Liver (tissue), 9 donors: ENCODE measurements around the gene TTLL5. TPM values are rescaled to one million over a fixed set of nuclear protein-coding genes. Genes with fewer than 3 reads are reported as not detected.

Experiments
- DNase-seq: peaks from one replicate; pipeline ENCODE4 v3.0.0-alpha.2; 2017; ENCODE audit warnings: low spot score
- H3K27ac ChIP-seq, 2 donors: one replicate each; pipeline ENCODE4 v1.7.0; 2013; ENCODE audit warnings: inconsistent platforms in 2 of 2, low read length in 2 of 2, control low read depth in 1 of 2, low read depth in 1 of 2, mild to moderate bottlenecking in 1 of 2
- H3K27me3 ChIP-seq, 4 donors: one replicate each; pipeline versions ENCODE4 v1.6.1 to v1.7.0; 2013; ENCODE audit warnings: low read length in 3 of 4, inconsistent platforms in 1 of 4, mild to moderate bottlenecking in 1 of 4, moderate library complexity in 1 of 4; ENCODE audit not compliant: control insufficient read depth in 4 of 4, insufficient read depth in 4 of 4
- H3K36me3 ChIP-seq, 4 donors: one replicate each; pipeline versions ENCODE4 v1.6.1 to v1.7.0; 2013; ENCODE audit warnings: low read length in 3 of 4, mild to moderate bottlenecking in 3 of 4, low read depth in 1 of 4, moderate library complexity in 1 of 4; ENCODE audit not compliant: control insufficient read depth in 4 of 4, insufficient read depth in 3 of 4
- H3K4me1 ChIP-seq, 4 donors: one replicate each; pipeline versions ENCODE4 v1.6.1 to v1.7.0; 2013; ENCODE audit warnings: low read length in 3 of 4, mild to moderate bottlenecking in 3 of 4, moderate library complexity in 1 of 4; ENCODE audit not compliant: control insufficient read depth in 4 of 4, insufficient read depth in 4 of 4
- H3K4me3 ChIP-seq, 3 donors: one replicate each; pipeline versions ENCODE4 v1.6.1 to v1.7.0; 2013; ENCODE audit warnings: low read length in 3 of 3, control low read depth in 1 of 3, low read depth in 1 of 3, mild to moderate bottlenecking in 1 of 3
- H3K9ac ChIP-seq, 2 donors: one replicate each; pipeline ENCODE4 v1.7.0; 2013; ENCODE audit warnings: low read length in 2 of 2, mild to moderate bottlenecking in 2 of 2, moderate library complexity in 2 of 2, control low read depth in 1 of 2, low read depth in 1 of 2
- H3K9me3 ChIP-seq, 4 donors: one replicate each; pipeline versions ENCODE4 v1.6.1 to v1.7.0; 2013; ENCODE audit warnings: low read length in 3 of 4; ENCODE audit not compliant: control insufficient read depth in 4 of 4
- ATF3 ChIP-seq: IDR thresholded peaks from 2 replicates; pipeline ENCODE4 v1.6.1; 2016; ENCODE audit warnings: antibody characterized with exemption
- CTCF ChIP-seq: fragments of 150-350 bp; IDR thresholded peaks from 2 replicates; pipeline ENCODE4 v1.5.1; 2017; ENCODE audit warnings: improper control_type of control experiment, low read depth, low read length; ENCODE audit not compliant: missing input control
- EGR1 ChIP-seq, 2 donors: IDR thresholded peaks; 2 replicates each; pipeline ENCODE4 v1.6.1; 2016 to 2018; ENCODE audit warnings: antibody characterized with exemption in 2 of 2, low read depth in 2 of 2
- FOXA1 ChIP-seq: IDR thresholded peaks from 2 replicates; pipeline ENCODE4 v1.6.1; 2016; ENCODE audit warnings: antibody characterized with exemption
- FOXA2 ChIP-seq: IDR thresholded peaks from 2 replicates; pipeline ENCODE4 v1.6.1; 2016; ENCODE audit warnings: antibody characterized with exemption
- GABPA ChIP-seq, 2 donors: IDR thresholded peaks in 1 of 2; conservative IDR thresholded peaks in 1 of 2; 2 replicates each; pipeline ENCODE4 v1.6.1; 2016; ENCODE audit warnings: antibody characterized with exemption in 2 of 2, mild to moderate bottlenecking in 1 of 2, moderate library complexity in 1 of 2
- HNF4A ChIP-seq, 2 donors: conservative IDR thresholded peaks; 2 replicates each; pipeline ENCODE4 v1.6.1; 2016; ENCODE audit warnings: antibody characterized with exemption in 2 of 2, mild to moderate bottlenecking in 2 of 2
- HNF4G ChIP-seq: IDR thresholded peaks from 2 replicates; pipeline ENCODE4 v1.6.1; 2016; ENCODE audit warnings: antibody characterized with exemption
- JUND ChIP-seq, 2 donors: IDR thresholded peaks; 2 replicates each; pipeline ENCODE4 v1.6.1; 2016; ENCODE audit warnings: antibody characterized with exemption in 2 of 2
- MAX ChIP-seq: IDR thresholded peaks from 2 replicates; pipeline ENCODE4 v1.6.1; 2016; ENCODE audit warnings: antibody characterized with exemption
- NR2F2 ChIP-seq: IDR thresholded peaks from 2 replicates; pipeline ENCODE4 v1.6.1; 2016; ENCODE audit warnings: antibody characterized with exemption
- RAD21 ChIP-seq, 2 donors: IDR thresholded peaks; 2 replicates each; pipeline ENCODE4 v1.6.1; 2016; ENCODE audit warnings: antibody characterized with exemption in 2 of 2, mild to moderate bottlenecking in 2 of 2
- RXRA ChIP-seq, 2 donors: IDR thresholded peaks; 2 replicates each; pipeline ENCODE4 v1.6.1; 2017 to 2018; ENCODE audit warnings: antibody characterized with exemption in 2 of 2, mild to moderate bottlenecking in 1 of 2
- SP1 ChIP-seq: IDR thresholded peaks from 2 replicates; pipeline ENCODE4 v1.6.1; 2018; ENCODE audit warnings: antibody characterized with exemption, mild to moderate bottlenecking
- TAF1 ChIP-seq: conservative IDR thresholded peaks from 2 replicates; pipeline ENCODE4 v1.6.1; 2016; ENCODE audit warnings: antibody characterized with exemption, mild to moderate bottlenecking
- YY1 ChIP-seq: IDR thresholded peaks from 2 replicates; pipeline ENCODE4 v1.6.1; 2016; ENCODE audit warnings: antibody characterized with exemption, mild to moderate bottlenecking
- ZBTB33 ChIP-seq: IDR thresholded peaks from 2 replicates; pipeline ENCODE4 v1.6.1; 2016; ENCODE audit warnings: antibody characterized with exemption
- WGBS: extraction: QIAGEN DNeasy Blood & Tissue Kit; methylation state at CpG from one replicate; pipeline ENCODE4 v1.1.7; 2013; 5-methylcytosine and 5-hydroxymethylcytosine counted together
- polyA plus RNA-seq, 2 donors: library from polyadenylated mRNA; stranded (reverse) in 1 of 2; unstranded in 1 of 2; fragments of 200-250 nt in 1 of 2; fragments of >200 nt in 1 of 2; fragmentation: Nextera tagmentation in 1 of 2; extraction: Ambion mirVana in 1 of 2; gene quantifications; one replicate each; pipeline versions ENCODE4 v1.2.1 to v1.2.3, GENCODE V29; 2013 to 2015
- total RNA-seq, 2 donors: library from RNA; depleted of rRNA; stranded (reverse); fragments of >200 nt; gene quantifications; one replicate each; pipeline ENCODE4 v1.2.3, GENCODE V29; 2014
- TF ChIP-seq, protein P1 (sequence below): IDR thresholded peaks from 2 replicates; pipeline ENCODE4 v1.6.1; 2016; ENCODE audit warnings: antibody characterized with exemption, mild to moderate bottlenecking
- donor health status: healthy.
- donor health status: healthy.
- donor health status: healthy.
- donor health status: healthy.
- donor health status: healthy.

Gene TTLL5
- total and polyA plus RNA-seq, 4 donors: 4.3 to 14.2 (median 9.8) TPM

DNA sequence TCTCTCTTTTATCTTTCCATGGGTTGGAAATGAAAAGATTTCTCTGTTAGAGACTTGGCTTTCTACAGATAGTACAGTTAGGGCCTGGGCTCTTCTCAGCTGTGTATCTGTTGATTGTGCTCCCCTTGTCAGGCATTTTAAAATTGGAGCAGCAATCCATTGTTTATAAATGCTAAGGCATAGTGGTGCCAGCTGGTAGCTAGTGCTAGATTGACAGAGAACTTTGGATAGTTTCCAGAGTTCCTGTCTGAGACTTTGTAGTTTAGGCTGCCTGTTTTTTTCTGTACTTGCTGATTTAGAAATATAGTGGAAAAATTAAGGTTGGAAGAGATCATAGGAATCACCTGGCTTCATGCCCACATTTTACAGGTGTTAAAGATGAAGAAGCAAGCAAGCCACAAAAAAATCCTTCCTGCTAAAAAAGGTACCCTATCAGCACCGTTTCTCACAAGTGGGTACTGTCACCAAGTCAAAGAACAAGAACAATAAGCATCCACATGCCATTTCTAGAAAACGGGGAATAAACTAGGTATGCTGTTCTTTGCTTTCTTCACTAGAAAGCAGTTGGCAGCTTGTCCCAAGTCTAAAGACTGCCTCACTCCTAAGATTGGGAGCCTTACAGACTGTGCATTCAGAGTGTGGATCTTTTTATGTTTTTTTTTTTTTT, 6.2 kb downstream of the TTLL5 start:
- no peak overlapping the region for H3K27ac ChIP-seq
- no peak overlapping the region for H3K4me3 ChIP-seq
- no peak overlapping the region for H3K9ac ChIP-seq
- DNase-seq: no peak
- H3K9me3 ChIP-seq: no peaks in the 10 kb centered on the region
- TF ChIP-seq RXRA (IDR thresholded peaks at IDR 0.05): no peak
- no peak for TF ChIP-seq FOXA1
- no peak for TF ChIP-seq TAF1
- TF ChIP-seq CTCF: no peak
- TF ChIP-seq RAD21 (IDR thresholded peaks at IDR 0.05): no peak
- TF ChIP-seq GABPA (IDR thresholded peaks at IDR 0.05 in 1 of 2, conservative IDR thresholded peaks at IDR 0.05 in 1 of 2): no peak
- no peak for TF ChIP-seq YY1
- TF ChIP-seq ATF3: no peak
- TF ChIP-seq, protein P1, sequence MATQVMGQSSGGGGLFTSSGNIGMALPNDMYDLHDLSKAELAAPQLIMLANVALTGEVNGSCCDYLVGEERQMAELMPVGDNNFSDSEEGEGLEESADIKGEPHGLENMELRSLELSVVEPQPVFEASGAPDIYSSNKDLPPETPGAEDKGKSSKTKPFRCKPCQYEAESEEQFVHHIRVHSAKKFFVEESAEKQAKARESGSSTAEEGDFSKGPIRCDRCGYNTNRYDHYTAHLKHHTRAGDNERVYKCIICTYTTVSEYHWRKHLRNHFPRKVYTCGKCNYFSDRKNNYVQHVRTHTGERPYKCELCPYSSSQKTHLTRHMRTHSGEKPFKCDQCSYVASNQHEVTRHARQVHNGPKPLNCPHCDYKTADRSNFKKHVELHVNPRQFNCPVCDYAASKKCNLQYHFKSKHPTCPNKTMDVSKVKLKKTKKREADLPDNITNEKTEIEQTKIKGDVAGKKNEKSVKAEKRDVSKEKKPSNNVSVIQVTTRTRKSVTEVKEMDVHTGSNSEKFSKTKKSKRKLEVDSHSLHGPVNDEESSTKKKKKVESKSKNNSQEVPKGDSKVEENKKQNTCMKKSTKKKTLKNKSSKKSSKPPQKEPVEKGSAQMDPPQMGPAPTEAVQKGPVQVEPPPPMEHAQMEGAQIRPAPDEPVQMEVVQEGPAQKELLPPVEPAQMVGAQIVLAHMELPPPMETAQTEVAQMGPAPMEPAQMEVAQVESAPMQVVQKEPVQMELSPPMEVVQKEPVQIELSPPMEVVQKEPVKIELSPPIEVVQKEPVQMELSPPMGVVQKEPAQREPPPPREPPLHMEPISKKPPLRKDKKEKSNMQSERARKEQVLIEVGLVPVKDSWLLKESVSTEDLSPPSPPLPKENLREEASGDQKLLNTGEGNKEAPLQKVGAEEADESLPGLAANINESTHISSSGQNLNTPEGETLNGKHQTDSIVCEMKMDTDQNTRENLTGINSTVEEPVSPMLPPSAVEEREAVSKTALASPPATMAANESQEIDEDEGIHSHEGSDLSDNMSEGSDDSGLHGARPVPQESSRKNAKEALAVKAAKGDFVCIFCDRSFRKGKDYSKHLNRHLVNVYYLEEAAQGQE: no peak
- TF ChIP-seq MAX: no peak
- no peak for TF ChIP-seq NR2F2
- no peak for TF ChIP-seq EGR1 (IDR thresholded peaks at IDR 0.05; ENCODE audit: low read depth in 2 of 2)
- no peak for TF ChIP-seq JUND (IDR thresholded peaks at IDR 0.05)
- no peak for TF ChIP-seq SP1
- TF ChIP-seq ZBTB33: no peak
- no peak for TF ChIP-seq HNF4G
- TF ChIP-seq FOXA2: no peak
- TF ChIP-seq HNF4A (conservative IDR thresholded peaks at IDR 0.05): no peak
- 92% methylated on average over 2 of the region's 2 CpGs for WGBS
- H3K4me1 ChIP-seq: no peaks in the 10 kb centered on the region
- peaks cover 0 to 18% (median 18%) of the 10 kb centered on the region in 4 donors for H3K36me3 ChIP-seq
- H3K27me3 ChIP-seq: no peaks in the 10 kb centered on the region
